Thyroid gland (tissue), 4 donors: ENCODE data around the gene PPP2R5C.

ENCODE experiments used
- CTCF ChIP-seq, 6 experiments: fragments of 200-600 bp in 3 of 6; fragments of 450-650 bp in 3 of 6; sonication (generic) in 3 of 6; IDR thresholded peaks; one replicate each; pipeline ENCODE4 v1.5.1; 2016 to 2019; ENCODE audit warnings: antibody characterized with exemption in 6 of 6, mild to moderate bottlenecking in 2 of 6, inconsistent platforms in 1 of 6, moderate library complexity in 1 of 6
- POLR2A ChIP-seq, 2 donors: fragments of 450-650 bp; IDR thresholded peaks; one replicate each; pipeline ENCODE4 v1.6.1; 2017; ENCODE audit warnings: antibody characterized with exemption in 2 of 2, mild to moderate bottlenecking in 2 of 2, moderate library complexity in 1 of 2

DNA sequence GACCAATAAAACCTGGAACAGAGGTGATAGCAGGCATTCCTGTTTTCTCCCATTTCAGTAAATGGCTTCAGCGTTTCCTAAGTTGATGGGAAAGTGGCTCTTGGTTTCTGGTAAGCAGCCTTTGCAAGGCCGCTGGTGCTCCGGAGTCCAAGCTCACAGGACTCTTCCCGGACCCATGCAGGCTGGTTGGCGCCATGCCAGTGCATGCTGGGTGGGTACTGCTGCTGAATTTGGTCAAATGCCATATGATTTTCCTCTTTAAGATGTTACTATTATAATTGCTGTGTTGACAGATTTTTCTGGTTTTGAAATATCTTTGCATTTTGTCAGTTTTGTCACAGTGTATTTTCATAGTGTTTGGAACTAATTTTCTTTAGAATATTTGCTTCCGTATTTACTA lies 27.7 kb downstream of the PPP2R5C start:
- no peak for TF ChIP-seq CTCF (IDR thresholded peaks at IDR 0.05)
- TF ChIP-seq POLR2A (IDR thresholded peaks at IDR 0.05): no peak
